Mucosa of descending colon (tissue), 3 donors: ENCODE data around the gene SNRPD3. TPM values are rescaled to one million over a fixed set of nuclear protein-coding genes. Genes with fewer than 3 reads are reported as not detected.

Experiments
- ATAC-seq: fragments of 200-7000 bp; cut with Tn5 transposase; one replicate; pipeline ENCODE4 v1.9.1; 2020; ENCODE audit warnings: mild to moderate bottlenecking, moderate library complexity
- DNase-seq, 3 donors: peaks; one replicate each; pipeline ENCODE4 v3.0.0-alpha.2; 2020
- H3K36me3 ChIP-seq: fragments of 200-600 bp; one replicate; pipeline ENCODE4 v1.8.0; 2021; ENCODE audit warnings: low read depth, mild to moderate bottlenecking
- H3K4me1 ChIP-seq: fragments of 200-600 bp; one replicate; pipeline ENCODE4 v1.8.0; 2021; ENCODE audit warnings: low read depth, mild to moderate bottlenecking
- H3K4me3 ChIP-seq: fragments of 200-600 bp; one replicate; pipeline ENCODE4 v1.8.0; 2021; ENCODE audit warnings: mild to moderate bottlenecking
- H3K9me3 ChIP-seq: fragments of 200-600 bp; one replicate; pipeline ENCODE4 v1.8.0; 2021; ENCODE audit warnings: mild to moderate bottlenecking
- CTCF ChIP-seq: fragments of 200-600 bp; IDR thresholded peaks from one replicate; pipeline ENCODE4 v1.8.0; 2022; ENCODE audit warnings: antibody characterized with exemption, mild to moderate bottlenecking
- intact Hi-C, 2 donors: fragments of 100-400 bp; cut with DNase I in 1 of 2; cut with micrococcal nuclease in 1 of 2; formaldehyde crosslinking; loops; one replicate each; pipeline versions ENCODE4 v1.11.0 to v1.11.1; 2022; cut with DNase I, micrococcal nuclease
- total RNA-seq, 3 donors: library from RNA; stranded (reverse); fragmentation: NEBNext Ultra II Directional in 2 of 3; extraction: Animal tissue kit (Norgen Biotek cat#: 25700) in 2 of 3; gene quantifications; one replicate each; pipeline versions ENCODE4 v1.2.1 to v1.2.4, GENCODE V29; 2021 to 2023
- donor health status: DM: no; HTN: no; CAD: no; lungs with moderate emphysema.
- donor health status: DM: no; HTN: no; CAD: no.
- donor health status: DM: no; HTN: yes; CAD: no.

Gene SNRPD3
- total RNA-seq, 3 donors from 2014 or later = 56.6 to 77.6 (median 77.2) TPM

GRCh38 chr22:24512043-24512442 is 43.8 kb upstream of the SNRPD3 start:
- no peak for TF ChIP-seq CTCF
- no peak for DNase-seq
- Histone ChIP-seq H3K4me1 (peaks cover 9% of the 10 kb centered on the region), H3K36me3 (no peaks in the 10 kb centered on the region), H3K4me3 (no peak overlapping the region), H3K9me3 (no peaks in the 10 kb centered on the region)
- intact Hi-C loops = loop anchor here in 1 of 2 donors (10.0 kb wide), 1 partner anchor 87 kb away; the partner anchor contains the start of gene ADORA2A
- peak; percentile 14 for ATAC-seq

GRCh38 chr22:24513378-24514240 is 42.2 kb upstream of the SNRPD3 start:
- no peak for TF ChIP-seq CTCF
- Histone ChIP-seq H3K4me1 (peaks cover 6% of the 10 kb centered on the region), H3K4me3 (no peak overlapping the region), H3K36me3 (no peaks in the 10 kb centered on the region), H3K9me3 (no peaks in the 10 kb centered on the region)
- DNase-seq (no peak), ATAC-seq (no peak)
- intact Hi-C loops = loop anchor here in 1 of 2 donors (10.0 kb wide), 1 partner anchor 89 kb away; the partner anchor contains the start of gene ADORA2A

- no peaks in the 10 kb centered on the region for H3K9me3 ChIP-seq
- ATAC-seq (peak; percentile 83), DNase-seq (peak in 2 of 3 donors; percentile 52 to 59)
- peaks cover 6% of the 10 kb centered on the region for H3K4me1 ChIP-seq
- no peak overlapping the region for H3K4me3 ChIP-seq
- no peaks in the 10 kb centered on the region for H3K36me3 ChIP-seq
- no peak for TF ChIP-seq CTCF
- intact Hi-C loops = loop anchor here in 1 of 2 donors (10.0 kb wide), 1 partner anchor 90 kb away; the partner anchor contains the start of gene ADORA2A
Observed at GRCh38 chr22:24514241-24515026, 41.4 kb upstream of the SNRPD3 start.

- no peaks in the 10 kb centered on the region for H3K36me3 ChIP-seq
- peaks cover 6% of the 10 kb centered on the region for H3K4me1 ChIP-seq
- ATAC-seq (no peak), DNase-seq (peak in 1 of 3 donors; percentile 25)
- H3K4me3 ChIP-seq = no peak overlapping the region
- no peaks in the 10 kb centered on the region for H3K9me3 ChIP-seq
- TF ChIP-seq CTCF = no peak
- intact Hi-C loops = loop anchor here in 1 of 2 donors (10.0 kb wide), 1 partner anchor 90 kb away; the partner anchor contains the start of gene ADORA2A
Observed at GRCh38 chr22:24515027-24515338, 40.8 kb upstream of the SNRPD3 start.

- H3K4me3 ChIP-seq = no peak overlapping the region
- H3K9me3 ChIP-seq = no peaks in the 10 kb centered on the region
- TF ChIP-seq CTCF = no peak
- H3K36me3 ChIP-seq = no peaks in the 10 kb centered on the region
- peaks cover 6% of the 10 kb centered on the region for H3K4me1 ChIP-seq
- intact Hi-C loops = loop anchor here in 1 of 2 donors (10.0 kb wide), 1 partner anchor 92 kb away; the partner anchor contains the start of gene ADORA2A
- DNase-seq (no peak), ATAC-seq (no peak)
Observed at GRCh38 chr22:24516301-24516737, 39.5 kb upstream of the SNRPD3 start.
